Amygdala (tissue), 56 donors: ENCODE data around the gene ENHO.

ENCODE experiments used
- DNase-seq, 56 donors: peaks; one replicate each; lab custom pipeline; 2025; lab: John Stamatoyannopoulos, UW

Gene ENHO

GRCh38 chr9:34522971-34523797, at the start of gene ENHO:
Gene ENHO (minus strand): TSS chr9:34522990. CDS start chr9:34521695, 1,295 bp downstream.
- DNase-seq: peak in 55 of 56 donors; percentile 53 to 95 (median 85)

- DNase-seq: no peak
These were observed 49.3 kb upstream of the ENHO start for GRCh38 chr9:34572092-34572491.

GRCh38 chr9:34571481-34571810, 48.7 kb upstream of the ENHO start:
- peak in 3 of 56 donors; percentile 18 to 29 (median 29) for DNase-seq

GRCh38 chr9:34570809-34571480, 48.2 kb upstream of the ENHO start:
- DNase-seq: no peak

- DNase-seq: peak in 1 of 56 donors; percentile 25
These were observed 47.6 kb upstream of the ENHO start for GRCh38 chr9:34570376-34570775.

- no peak for DNase-seq
These were observed 46.0 kb upstream of the ENHO start for GRCh38 chr9:34568774-34569173.

- DNase-seq: no peak
These were observed 45.3 kb upstream of the ENHO start for GRCh38 chr9:34568133-34568532.

GRCh38 chr9:34566972-34567371, 44.2 kb upstream of the ENHO start:
- no peak for DNase-seq

GRCh38 chr9:34566322-34566721, 43.5 kb upstream of the ENHO start:
- no peak for DNase-seq

GRCh38 chr9:34565856-34566255, 43.1 kb upstream of the ENHO start:
- DNase-seq: no peak

GRCh38 chr9:34564617-34565016, 41.8 kb upstream of the ENHO start:
- DNase-seq: no peak

- DNase-seq: no peak
These were observed 40.5 kb upstream of the ENHO start for GRCh38 chr9:34563262-34563661.

GRCh38 chr9:34562135-34562745, 39.5 kb upstream of the ENHO start:
- DNase-seq: no peak

- no peak for DNase-seq
These were observed 37.9 kb upstream of the ENHO start for GRCh38 chr9:34560599-34561214.

GRCh38 chr9:34559624-34560455, 37.0 kb upstream of the ENHO start:
- DNase-seq: peak in 9 of 56 donors; percentile 18 to 51 (median 30)

GRCh38 chr9:34558919-34559623, 36.3 kb upstream of the ENHO start:
- DNase-seq: no peak

GRCh38 chr9:34558364-34558763, 35.6 kb upstream of the ENHO start:
- no peak for DNase-seq

- DNase-seq: no peak
These were observed 34.9 kb upstream of the ENHO start for GRCh38 chr9:34557426-34558321.

- no peak for DNase-seq
These were observed 34.2 kb upstream of the ENHO start for GRCh38 chr9:34556949-34557348.
